ENCODE results near the gene HELT.
"Not testable (repeated sequence)": the region's sequence is repeated elsewhere in the genome, so short reads cannot be mapped to it uniquely, and the experiment has no call there.

- TF ChIP-seq, protein P1, sequence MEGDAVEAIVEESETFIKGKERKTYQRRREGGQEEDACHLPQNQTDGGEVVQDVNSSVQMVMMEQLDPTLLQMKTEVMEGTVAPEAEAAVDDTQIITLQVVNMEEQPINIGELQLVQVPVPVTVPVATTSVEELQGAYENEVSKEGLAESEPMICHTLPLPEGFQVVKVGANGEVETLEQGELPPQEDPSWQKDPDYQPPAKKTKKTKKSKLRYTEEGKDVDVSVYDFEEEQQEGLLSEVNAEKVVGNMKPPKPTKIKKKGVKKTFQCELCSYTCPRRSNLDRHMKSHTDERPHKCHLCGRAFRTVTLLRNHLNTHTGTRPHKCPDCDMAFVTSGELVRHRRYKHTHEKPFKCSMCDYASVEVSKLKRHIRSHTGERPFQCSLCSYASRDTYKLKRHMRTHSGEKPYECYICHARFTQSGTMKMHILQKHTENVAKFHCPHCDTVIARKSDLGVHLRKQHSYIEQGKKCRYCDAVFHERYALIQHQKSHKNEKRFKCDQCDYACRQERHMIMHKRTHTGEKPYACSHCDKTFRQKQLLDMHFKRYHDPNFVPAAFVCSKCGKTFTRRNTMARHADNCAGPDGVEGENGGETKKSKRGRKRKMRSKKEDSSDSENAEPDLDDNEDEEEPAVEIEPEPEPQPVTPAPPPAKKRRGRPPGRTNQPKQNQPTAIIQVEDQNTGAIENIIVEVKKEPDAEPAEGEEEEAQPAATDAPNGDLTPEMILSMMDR (IDR thresholded peaks at IDR 0.05), result not testable (repeated sequence)
- not testable (repeated sequence) for TF ChIP-seq EP300 (IDR thresholded peaks at IDR 0.05)
Measured at GRCh38 chr4:185051283-185051682, 33.0 kb downstream of the HELT start.

All from ovary (tissue), 3 donors.